Glomerular visceral epithelial cell (primary cell): ENCODE results near the gene CACNB2.

Experiments
- DNase-seq: peaks from one replicate; pipeline ENCODE4 v3.0.0-alpha.2; 2016; ENCODE audit errors: extremely low spot score

The CACNB2 gene

DNA sequence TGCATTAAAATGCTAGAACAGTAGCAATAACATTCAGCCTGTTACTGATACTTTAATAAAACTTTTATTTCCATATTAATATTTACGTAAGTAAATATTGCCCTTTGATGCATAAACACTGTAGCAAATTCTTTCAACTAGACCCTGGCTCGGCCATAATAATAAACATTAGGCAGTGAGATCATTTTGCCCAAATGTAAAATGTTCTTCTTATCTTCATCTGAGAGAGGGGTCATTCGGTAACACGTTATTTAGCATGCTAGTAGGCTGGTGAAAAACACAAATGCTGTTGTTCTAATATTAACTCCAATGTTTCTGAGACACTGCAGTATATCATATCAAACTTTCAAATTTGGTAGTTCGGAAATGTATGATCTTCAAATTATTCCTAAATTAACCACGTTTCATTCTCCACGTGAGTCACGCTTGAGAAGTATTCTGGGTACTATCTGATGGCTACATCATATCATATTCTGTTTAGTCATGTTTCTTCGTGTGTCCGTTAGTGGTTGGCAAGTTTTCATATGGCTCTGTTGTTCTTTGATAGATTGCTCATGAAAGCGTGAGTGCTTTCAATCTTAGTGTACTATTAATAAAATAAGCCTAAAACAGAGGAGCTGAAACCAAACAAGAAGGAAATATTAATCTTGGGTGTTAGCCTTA is 365.4 kb downstream of the CACNB2 start:
- DNase-seq: peak; percentile 23

DNA sequence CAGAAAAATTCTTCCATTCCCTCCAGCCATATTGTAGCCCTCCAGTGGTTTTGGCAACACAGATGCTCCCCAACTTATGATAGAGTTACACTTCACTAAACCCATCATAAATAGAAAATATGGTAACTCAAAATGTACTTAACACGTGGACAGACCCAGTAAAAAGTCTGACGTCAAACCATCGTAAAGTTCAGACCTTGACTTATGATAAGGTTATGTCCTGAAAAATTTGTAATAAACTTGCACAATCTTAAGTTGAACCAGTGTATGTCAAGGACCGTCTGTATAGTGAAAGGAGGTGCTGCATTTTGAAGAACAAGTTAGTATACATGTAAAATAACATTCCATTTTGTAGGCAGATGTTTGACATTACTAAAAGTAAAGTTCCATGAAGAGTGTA is 368.4 kb downstream of the CACNB2 start:
- no peak for DNase-seq

DNA sequence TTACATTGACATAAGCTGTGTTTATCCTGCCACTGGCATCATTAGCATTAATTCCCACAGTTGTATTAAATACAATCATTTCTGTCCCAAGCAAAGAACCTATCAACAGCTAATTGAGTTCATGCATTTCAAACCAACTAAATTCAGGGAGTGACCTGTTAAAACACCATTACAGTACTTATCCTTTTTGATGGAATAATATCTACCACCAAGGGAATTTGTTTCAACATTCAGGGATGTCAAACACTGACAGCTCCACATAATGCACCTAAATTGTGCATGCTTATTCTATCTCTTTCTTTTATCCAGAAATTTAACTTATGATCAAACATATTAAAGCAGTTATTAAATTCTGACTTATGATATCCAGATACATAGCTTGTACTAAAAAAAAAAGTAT is 374.3 kb downstream of the CACNB2 start:
- DNase-seq: no peak

DNA sequence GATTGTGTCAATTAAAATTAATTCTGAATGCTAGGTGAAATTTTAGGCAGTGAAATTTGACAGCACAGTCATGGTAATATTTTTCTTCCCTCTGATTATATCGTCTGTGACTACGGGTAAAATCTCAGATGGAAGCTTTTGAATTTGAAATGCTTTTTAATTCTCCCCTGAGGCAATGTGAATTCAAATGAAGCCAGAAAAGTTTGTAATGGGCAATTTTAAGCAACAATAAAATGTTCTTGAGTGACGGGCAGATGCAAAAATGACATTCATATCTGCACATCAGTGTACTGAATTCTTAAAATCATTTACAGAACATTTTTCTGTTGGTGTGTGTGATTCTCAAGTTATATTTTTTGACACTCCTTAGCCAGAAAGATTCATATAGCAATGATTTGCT is 376.6 kb downstream of the CACNB2 start:
- no peak for DNase-seq

DNA sequence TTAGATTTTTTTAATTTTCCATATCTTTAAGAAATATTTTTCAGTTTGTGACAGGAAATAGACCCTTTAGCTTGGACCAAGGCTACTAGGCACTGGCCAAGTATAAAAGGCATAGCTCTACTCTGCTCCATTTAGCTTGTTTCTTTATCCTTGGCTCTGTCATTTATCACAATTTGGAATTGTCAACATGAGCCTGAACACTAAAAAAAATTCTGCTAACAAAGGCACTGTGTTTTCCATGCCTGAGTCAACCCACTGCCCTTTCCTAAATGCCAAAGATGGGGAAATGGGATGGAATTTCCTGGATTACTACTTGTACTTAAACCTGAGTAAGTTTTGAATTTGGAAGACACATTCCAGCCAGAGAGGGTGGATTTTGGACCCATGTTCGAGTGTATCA is 382.8 kb downstream of the CACNB2 start:
- no peak for DNase-seq

DNA sequence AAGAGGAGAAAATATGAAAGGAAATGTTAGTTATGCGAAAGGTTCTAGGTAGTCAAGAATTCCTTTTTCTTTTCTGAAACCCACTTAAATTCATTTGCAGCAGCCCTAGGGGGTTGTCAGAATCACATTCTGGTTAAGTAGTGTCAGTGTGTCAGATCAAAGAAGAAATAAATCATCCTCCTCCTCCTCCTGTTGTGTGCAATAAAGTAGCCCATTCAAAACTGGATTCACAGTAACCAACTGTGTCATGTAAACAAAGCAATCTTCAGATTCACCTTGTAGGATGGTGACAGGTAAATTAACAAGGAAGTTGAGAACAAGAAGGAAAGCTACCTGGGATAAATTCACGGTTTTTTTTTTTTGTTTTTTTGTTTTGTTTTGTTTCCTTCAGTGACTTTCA is 383.6 kb downstream of the CACNB2 start:
- DNase-seq: no peak

DNA sequence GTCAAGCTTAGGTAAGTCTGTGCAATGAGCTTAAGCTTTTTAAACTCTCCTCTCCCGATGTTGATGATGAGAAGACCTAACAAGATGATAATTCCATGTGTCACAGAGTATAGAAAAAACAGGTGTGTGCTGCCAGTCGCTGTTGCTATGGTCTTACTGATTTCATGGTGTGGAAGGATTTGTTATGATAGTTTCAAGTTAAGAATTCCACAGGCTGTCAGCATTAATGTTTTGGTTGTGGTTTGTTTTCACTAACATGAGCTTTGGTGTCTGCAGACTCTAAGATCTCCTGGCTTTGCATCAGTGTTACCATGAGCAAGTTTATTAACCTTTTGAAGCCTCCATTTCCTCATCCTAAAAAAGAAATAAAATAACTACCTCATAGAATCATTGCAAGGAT is 387.5 kb downstream of the CACNB2 start:
- no peak for DNase-seq

DNA sequence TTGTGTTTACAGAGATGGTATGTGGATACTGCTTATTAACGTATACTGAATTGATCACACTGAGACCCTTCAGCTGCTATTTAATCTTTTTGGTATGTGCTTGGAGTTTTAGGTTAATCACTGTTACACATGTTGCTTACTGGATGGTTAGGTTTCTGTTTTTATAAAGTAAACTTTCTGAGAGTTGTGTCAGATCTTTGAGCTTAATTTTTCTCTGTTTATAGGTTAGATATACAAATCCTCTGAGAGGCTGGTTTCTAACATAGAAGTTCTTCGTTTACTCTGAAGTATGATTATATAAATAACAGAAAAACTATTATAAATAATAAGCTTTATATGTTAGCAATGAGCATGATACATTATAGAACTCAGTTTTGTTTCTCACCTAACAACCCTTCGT is 388.1 kb downstream of the CACNB2 start:
- DNase-seq: no peak

DNA sequence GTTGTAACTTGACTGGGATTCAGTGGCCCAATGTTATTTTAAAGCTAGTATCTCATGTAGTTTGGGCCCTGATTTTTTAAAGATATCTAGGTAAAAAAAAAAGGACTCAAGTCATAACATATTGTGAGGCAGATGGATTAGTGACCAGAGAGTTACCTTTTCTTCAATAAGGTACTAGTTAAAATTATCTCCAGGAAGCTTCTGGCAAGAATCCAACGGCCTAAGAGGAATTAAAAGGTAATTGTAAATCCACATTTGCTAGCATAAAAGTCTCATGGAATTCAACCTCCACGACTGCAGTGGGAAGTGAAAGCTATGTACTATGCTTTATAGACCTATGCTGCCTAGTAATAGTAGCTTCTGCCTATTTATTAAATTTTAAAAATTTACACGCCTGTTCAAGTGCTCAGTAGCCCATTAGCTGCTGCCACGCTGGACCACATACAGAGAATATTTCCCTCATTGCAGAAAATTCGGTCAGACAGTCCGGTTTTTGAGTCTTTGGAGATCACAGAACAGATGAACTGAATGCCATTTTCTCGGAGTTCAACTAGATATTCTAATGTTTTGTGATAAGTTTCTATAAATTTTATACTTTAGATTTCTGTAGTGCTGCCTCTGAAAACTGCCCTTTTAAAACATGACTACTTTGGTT is 392.8 kb downstream of the CACNB2 start:
- DNase-seq: no peak

DNA sequence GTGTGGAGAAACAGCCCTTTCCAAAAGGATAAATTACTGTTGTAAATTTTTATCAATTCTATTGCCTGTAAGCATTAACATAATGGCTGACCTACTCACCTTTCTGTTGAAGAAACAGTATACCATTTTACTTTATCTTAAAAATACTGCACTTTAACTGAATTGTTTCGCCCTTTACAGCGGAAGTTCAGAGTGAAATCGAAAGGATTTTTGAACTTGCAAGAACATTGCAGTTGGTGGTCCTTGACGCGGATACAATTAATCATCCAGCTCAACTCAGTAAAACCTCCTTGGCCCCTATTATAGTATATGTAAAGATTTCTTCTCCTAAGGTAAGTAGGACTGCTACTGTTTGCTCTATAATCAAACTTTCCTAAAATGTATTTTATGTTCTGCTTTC is 393.7 kb downstream of the CACNB2 start:
- DNase-seq: no peak

DNA sequence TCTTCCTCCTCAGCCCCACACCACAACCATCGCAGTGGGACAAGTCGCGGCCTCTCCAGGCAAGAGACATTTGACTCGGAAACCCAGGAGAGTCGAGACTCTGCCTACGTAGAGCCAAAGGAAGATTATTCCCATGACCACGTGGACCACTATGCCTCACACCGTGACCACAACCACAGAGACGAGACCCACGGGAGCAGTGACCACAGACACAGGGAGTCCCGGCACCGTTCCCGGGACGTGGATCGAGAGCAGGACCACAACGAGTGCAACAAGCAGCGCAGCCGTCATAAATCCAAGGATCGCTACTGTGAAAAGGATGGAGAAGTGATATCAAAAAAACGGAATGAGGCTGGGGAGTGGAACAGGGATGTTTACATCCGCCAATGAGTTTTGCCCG is 399.1 kb downstream of the CACNB2 start:
- DNase-seq: no peak

DNA sequence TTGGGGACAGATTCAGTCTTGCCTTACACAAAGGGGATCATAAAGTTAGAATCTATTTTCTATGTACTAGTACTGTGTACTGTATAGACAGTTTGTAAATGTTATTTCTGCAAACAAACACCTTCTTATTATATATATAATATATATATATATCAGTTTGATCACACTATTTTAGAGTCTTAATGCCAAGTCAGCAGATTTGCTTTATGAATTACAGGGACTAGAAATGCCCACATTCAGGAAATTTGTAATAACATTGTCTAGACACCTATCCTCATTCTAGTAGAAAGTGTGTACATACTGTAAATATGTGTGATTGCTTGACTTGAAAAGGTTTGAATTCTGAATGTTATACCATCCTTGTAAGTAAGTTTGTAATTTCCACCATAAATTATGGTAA is 400.0 kb downstream of the CACNB2 start:
- no peak for DNase-seq

DNA sequence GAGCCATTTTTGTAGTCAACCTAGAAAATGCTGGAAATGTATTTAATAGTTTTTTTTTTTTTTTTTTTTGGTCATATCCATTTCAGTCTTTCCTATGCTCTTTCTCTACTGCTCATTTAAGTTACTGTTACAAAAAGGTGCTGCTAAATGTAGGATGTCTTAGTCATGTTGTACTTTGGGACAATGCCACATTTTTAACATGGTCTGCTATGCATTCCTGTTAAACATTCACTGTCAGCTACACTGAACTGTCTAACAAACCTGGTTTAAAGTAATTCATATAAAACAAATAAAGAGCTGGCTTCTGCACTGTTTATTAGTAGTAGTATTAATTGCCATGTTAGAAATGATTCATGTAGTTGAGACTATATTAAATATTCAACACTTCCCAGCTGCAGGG is 402.6 kb downstream of the CACNB2 start:
- DNase-seq: peak; percentile 40

DNA sequence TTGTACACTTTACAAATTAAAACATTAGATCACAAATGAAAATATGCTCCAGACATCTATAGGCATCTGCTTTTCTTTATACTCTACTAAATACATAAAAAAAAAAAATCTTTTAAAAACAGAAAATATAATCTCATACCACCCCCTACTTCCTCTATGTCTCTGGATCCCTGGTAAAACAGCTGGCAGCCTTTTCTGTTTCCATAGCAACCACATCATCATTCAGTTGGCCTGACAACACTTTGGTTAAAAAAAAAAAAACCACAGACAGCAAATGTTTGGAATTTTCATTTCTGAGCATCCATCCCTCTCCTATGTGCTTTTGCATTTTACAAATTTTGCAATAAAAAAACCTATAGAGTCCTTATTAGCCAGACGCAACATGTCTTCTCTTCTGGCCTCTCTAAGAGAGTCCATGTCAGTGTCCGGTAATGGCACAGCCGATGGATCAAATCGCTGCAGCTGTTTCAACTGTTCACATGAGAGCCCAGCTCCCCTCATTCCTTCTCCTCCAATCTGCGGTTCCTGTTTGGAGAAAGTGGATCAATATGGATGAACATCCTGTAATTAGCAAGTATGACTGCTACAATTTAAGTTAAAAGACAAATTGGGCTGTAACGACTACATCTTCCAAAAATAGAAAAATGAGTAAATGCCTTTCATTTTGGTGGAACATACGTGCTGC is 405.5 kb downstream of the CACNB2 start:
- peak; percentile 29 for DNase-seq

DNA sequence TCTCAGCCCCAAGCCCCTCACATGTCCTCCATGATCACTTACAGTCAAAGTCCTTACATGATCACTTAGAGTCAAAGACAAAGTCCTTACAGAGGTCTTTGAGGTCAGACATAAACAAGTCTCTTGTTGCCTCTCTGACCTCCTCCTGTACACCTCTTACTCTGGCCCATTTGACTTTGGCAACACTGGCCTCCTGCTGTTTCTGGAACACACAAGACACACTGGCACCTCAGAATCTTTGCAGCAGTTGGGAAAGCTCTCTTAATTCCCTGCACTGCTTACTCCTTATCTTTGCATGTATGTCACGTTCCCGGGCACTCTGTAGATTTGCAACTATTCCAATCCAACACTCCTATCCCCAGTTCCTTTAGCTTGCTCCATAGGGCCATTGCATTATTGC is 408.9 kb downstream of the CACNB2 start:
- DNase-seq: no peak

DNA sequence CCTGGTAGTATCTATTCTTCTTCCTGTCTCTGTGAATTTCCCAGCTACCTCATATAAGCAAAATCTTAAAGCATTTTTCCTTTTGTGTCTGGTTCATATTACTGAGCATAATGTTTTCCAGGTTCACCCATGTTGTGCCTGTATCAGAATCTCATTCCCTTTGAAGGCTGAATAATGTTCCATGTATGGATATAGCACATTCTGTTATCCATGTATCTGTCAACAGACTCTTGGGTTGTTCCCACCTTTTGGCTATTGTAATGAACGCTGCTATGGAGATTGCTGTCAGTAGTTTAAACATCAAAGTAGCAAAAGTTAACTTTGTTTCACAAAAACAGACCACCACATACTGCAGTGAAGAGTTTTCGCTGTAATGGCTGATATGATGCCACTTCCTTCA is 411.2 kb downstream of the CACNB2 start:
- no peak for DNase-seq

DNA sequence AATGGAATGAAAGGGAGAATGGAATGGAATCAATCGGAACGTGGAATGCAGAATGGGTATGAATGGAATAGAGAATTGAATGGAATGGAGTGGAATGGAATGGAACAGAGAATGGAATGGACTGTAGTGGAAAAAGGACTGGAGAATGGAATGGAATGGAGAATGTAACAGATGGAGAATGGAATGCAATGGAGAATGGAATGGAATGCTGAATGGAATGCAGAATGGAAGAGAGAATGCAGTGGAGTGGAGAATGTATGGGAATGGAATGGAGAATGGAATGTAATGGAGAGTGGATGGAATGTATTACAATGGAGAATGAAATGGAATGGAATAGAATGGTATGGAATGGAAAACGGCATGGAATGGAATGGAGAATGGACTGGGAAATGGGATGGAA is 414.3 kb downstream of the CACNB2 start:
- DNase-seq: no peak

DNA sequence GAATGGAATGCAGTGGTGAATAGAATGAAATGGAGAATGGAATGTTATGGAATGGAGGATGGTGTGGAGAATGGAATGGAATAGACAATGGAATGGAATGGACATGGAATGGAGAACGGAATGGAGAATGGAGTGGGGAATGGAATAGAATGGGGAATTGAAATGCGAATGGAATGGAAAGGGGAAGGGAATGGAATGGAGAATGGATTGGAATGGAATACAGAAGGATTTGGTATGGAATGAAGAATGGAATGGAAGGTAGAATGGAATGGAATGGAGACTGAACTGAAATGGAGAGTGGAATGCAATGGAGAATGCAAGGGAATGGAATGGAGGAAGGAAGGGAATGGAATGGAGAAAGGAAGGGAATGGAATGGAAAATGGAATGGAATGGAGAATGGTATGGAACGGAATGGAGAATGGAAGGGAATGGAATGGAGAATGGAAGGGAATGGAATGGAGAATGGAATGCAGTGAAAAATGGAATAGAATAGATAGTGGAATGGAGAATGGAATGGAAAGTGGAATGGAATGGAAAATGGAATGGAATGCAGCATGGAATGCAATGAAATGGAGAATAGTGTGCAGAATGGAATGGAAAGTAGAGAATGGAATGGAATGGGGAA is 416.4 kb downstream of the CACNB2 start:
- no peak for DNase-seq

DNA sequence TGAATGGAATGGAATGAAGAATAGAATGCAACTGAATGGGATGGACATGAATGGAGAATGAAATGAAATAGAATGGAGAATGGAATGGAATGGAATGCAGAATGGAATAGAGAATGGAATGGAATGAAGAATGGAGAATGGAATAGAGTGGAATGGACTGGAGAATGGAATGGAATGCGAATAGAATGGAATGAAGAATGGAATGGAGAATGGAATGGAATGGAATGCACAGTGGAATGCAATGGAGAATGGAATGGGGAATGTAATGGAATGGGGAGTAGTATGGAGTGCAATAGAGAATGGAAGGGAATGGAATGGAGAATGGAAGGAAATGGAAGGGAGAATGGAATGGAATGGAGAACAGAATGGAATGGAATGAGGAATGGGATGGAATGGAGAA is 417.7 kb downstream of the CACNB2 start:
- DNase-seq: no peak

DNA sequence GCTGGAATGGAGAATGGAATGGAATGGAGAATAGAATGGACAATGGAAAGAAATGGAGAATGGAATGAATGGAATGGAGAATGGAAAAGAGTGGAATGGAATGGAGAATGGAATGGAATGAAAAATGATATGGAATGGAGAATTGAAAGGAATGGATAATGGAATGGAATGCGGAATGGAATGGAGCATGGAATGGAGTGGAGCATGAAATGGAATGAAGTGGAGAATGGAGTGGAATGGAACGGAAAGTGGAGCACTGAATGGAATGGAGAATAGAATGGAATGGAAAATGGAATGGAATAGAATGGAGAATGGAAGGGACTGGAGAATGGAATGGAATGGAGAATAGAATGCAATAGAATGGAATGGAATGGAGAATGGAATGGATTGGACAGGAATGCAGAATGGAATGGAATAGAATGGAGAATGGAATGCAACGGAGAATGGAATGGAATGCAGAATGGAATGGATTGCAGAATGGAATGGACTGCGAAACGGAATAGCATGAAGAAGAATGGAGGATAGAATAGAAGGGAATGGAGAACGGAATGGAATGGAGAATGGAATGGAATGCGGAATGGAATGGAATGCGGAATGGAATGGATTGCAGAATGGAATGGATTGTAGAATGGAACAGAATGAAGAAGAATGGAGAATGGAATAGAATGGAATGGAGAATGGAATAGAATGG is 421.8 kb downstream of the CACNB2 start:
- DNase-seq: no peak

DNA sequence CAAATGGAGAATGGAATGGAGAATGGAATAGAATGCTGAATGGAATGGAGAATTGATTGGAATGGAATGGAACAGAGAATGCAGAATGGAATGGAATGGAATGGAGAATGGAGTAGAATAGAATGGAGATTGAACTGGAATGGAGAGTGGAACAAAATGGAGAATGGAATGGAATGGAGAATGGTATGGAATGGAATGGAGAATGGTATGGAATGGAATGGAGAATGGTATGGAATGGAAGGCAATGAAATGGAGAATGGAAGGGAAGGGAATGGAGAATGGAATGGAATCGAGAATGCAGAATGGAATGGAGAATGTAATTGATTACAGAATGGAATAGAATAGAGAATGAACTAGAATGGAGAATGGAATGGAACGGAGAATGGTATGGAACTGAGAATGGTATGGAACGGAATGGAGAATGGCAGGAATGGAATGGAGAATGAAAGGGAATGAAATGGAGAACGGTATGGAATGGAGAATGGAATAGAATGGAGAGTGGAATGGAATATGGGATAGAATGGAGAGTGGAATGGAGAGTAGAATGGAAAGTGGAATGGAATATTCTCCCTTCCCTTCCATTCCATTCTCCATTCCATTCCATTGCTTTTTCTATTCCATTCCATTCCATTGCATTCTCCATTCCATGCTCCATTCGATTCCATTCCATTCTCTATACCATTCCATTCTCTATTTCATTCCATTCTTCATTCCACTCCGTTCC is 422.9 kb downstream of the CACNB2 start:
- DNase-seq: no peak

DNA sequence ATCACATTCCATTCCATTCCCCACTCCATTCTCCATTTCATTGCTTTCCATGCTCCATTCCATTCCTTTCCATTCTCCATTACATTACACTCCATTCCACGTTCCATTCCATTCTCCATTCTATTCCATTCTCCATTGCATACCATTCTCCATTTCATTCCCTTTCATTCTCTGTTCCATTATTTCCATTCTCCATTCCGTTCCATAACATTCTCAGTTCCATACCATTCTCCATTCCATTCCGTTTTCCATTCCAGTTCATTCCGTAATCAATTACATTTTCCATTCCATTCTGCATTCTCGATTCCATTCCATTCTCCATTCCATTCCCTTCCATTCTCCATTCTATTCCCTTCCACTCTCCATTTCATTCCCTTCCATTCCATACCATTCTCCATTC is 424.8 kb downstream of the CACNB2 start:
- DNase-seq: no peak
